GM12878 (cell line): Measurements from ENCODE around the gene DBN1.

Experiments used
- FOS ChIP-seq: IDR thresholded peaks from 3 replicates; pipeline ENCODE4 v1.6.1; 2011; ENCODE audit warnings: borderline replicate concordance; ENCODE audit not compliant: insufficient read length; ENCODE audit errors: extremely low read depth
- PAX5 ChIP-seq: IDR thresholded peaks from 2 replicates; pipeline ENCODE4 v1.6.1; 2011; ENCODE audit warnings: low read depth, low read length, borderline replicate concordance
- TF ChIP-seq, protein P1 (sequence below), 3 experiments: IDR thresholded peaks in 2 of 3; conservative IDR thresholded peaks in 1 of 3; 2 replicates each; pipeline ENCODE4 v1.5.1; 2011; ENCODE audit warnings: low read depth in 3 of 3, low read length in 3 of 3, mild to moderate bottlenecking in 3 of 3, control low read depth in 2 of 3, moderate library complexity in 2 of 3, inconsistent platforms in 1 of 3, mixed read lengths in 1 of 3; ENCODE audit not compliant: control insufficient read depth in 2 of 3, insufficient read depth in 1 of 3; ENCODE audit errors: extremely low read depth in 1 of 3

DNA sequence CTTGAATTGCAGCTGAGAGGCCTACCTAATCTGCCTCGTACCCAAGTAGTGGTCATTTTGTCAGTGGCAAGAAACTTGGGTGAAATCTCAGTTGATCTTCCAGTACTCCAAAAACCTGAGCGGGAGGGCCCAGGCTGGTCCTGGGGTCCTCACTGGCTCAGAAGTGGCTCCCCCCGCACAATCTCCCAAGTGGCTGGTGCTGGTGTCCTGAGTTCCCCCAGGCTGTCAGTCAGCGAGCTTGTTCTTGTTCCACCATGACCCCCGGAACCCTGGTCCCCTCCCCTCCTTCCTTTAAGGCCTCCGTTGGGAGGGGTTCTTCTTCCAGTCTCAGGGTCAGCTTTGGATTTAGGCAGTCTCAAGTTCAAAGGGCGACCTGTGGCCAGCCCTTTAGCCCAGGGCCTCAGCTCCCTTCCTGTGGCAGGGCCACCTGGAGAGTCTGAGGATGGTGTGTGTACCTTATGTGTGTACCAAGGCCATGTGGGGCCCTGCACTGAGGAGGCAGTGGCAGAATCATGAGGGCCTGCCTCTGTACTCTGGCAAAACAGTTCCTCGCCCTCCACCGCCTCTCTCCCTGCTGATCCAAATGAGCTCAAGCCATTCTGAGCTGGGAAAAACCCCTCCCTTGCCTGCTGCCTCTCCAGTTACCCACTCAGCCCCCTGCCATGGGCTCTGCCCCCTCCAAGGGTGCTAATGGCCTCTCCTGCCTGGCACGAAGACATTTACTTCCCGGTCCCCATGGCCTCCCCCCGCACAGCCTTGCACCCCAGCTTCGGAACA is 4.5 kb upstream of the DBN1 start:
- no peak for TF ChIP-seq FOS
- no peak for TF ChIP-seq PAX5
- TF ChIP-seq, protein P1, sequence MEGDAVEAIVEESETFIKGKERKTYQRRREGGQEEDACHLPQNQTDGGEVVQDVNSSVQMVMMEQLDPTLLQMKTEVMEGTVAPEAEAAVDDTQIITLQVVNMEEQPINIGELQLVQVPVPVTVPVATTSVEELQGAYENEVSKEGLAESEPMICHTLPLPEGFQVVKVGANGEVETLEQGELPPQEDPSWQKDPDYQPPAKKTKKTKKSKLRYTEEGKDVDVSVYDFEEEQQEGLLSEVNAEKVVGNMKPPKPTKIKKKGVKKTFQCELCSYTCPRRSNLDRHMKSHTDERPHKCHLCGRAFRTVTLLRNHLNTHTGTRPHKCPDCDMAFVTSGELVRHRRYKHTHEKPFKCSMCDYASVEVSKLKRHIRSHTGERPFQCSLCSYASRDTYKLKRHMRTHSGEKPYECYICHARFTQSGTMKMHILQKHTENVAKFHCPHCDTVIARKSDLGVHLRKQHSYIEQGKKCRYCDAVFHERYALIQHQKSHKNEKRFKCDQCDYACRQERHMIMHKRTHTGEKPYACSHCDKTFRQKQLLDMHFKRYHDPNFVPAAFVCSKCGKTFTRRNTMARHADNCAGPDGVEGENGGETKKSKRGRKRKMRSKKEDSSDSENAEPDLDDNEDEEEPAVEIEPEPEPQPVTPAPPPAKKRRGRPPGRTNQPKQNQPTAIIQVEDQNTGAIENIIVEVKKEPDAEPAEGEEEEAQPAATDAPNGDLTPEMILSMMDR (IDR thresholded peaks at IDR 0.05 in 2 of 3, conservative IDR thresholded peaks at IDR 0.05 in 1 of 3; ENCODE audit: control insufficient read depth in 2 of 3, extremely low read depth in 1 of 3, insufficient read depth in 1 of 3, low read depth in 3 of 3, low read length in 3 of 3) = no peak
